ENCODE results near the gene LAMB3. TPM values are rescaled to one million over a fixed set of nuclear protein-coding genes. Genes with fewer than 3 reads are reported as not detected.
A peak's percentile ranks its signal among the peaks of the same experiment; 100 is the strongest.

The LAMB3 gene
- total RNA-seq, 1 donor from 2014 or later = 4.2 TPM

DNA sequence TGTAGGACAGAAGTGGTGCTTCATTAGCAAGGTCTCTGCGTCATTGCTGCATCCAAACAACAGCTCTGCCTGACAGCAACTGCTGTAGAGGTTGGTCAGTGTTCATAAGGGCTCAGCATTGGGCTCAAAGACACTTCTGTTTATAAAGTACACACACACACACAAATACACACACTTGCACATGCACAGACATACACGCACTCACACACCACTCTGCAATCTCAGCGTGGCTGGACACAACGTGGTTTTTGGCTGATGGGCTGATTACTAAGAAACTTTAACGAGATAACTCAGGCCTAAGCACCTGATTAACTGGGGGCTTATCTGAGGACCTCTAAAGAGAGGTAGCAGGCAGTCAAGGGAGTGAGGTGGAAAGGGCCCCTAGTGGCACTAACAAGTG, 48.3 kb downstream of the LAMB3 start:
- H3K9ac ChIP-seq (ENCODE audit: low read length) = no peak overlapping the region
- Mint-ChIP-seq H3K27me3 (ENCODE audit: low read depth, unreplicated experiment) (peaks cover 26% of the 10 kb centered on the region), H3K9me3 (ENCODE audit: unreplicated experiment) (no peaks in the 10 kb centered on the region), H3K27ac (ENCODE audit: unreplicated experiment) (no peak overlapping the region), H3K4me3 (ENCODE audit: unreplicated experiment) (no peak overlapping the region), H3K36me3 (ENCODE audit: low read depth, unreplicated experiment) (peaks cover 1% of the 10 kb centered on the region), H3K4me1 (ENCODE audit: low read depth, unreplicated experiment) (peaks cover 6% of the 10 kb centered on the region)
- H2AFZ ChIP-seq (ENCODE audit: low read depth, low read length) = no peak overlapping the region
- no peaks in the 10 kb centered on the region for H3K4me1 ChIP-seq (ENCODE audit: insufficient read depth, low read length)
- H3K79me2 ChIP-seq (ENCODE audit: insufficient read depth, low read length) = no peaks in the 10 kb centered on the region
- H3K27ac ChIP-seq (ENCODE audit: low read depth, low read length) = no peak overlapping the region
- DNase-seq (ENCODE audit: low read depth) = no peak
- no peak for FAIRE-seq
- H3K36me3 ChIP-seq (ENCODE audit: insufficient read depth, low read length) = no peaks in the 10 kb centered on the region
- no peak overlapping the region for H3K4me2 ChIP-seq (ENCODE audit: low read length)
- H3K4me3 ChIP-seq (ENCODE audit: insufficient read depth, low read depth, low read length) = no peak overlapping the region
- no peaks in the 10 kb centered on the region for H4K20me1 ChIP-seq (ENCODE audit: insufficient read depth, low read length)
- TF ChIP-seq, protein P1, sequence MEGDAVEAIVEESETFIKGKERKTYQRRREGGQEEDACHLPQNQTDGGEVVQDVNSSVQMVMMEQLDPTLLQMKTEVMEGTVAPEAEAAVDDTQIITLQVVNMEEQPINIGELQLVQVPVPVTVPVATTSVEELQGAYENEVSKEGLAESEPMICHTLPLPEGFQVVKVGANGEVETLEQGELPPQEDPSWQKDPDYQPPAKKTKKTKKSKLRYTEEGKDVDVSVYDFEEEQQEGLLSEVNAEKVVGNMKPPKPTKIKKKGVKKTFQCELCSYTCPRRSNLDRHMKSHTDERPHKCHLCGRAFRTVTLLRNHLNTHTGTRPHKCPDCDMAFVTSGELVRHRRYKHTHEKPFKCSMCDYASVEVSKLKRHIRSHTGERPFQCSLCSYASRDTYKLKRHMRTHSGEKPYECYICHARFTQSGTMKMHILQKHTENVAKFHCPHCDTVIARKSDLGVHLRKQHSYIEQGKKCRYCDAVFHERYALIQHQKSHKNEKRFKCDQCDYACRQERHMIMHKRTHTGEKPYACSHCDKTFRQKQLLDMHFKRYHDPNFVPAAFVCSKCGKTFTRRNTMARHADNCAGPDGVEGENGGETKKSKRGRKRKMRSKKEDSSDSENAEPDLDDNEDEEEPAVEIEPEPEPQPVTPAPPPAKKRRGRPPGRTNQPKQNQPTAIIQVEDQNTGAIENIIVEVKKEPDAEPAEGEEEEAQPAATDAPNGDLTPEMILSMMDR (IDR thresholded peaks at IDR 0.05; ENCODE audit: insufficient read depth, low read depth, low read length) = no peak
- no peak for TF ChIP-seq EZH2 (IDR thresholded peaks at IDR 0.05; ENCODE audit: insufficient read depth, low read length)
- H3K9me3 ChIP-seq (ENCODE audit: insufficient read depth, low read depth, low read length) = no peaks in the 10 kb centered on the region
- no peaks in the 10 kb centered on the region for H3K27me3 ChIP-seq (ENCODE audit: insufficient read depth, low read length)

DNA sequence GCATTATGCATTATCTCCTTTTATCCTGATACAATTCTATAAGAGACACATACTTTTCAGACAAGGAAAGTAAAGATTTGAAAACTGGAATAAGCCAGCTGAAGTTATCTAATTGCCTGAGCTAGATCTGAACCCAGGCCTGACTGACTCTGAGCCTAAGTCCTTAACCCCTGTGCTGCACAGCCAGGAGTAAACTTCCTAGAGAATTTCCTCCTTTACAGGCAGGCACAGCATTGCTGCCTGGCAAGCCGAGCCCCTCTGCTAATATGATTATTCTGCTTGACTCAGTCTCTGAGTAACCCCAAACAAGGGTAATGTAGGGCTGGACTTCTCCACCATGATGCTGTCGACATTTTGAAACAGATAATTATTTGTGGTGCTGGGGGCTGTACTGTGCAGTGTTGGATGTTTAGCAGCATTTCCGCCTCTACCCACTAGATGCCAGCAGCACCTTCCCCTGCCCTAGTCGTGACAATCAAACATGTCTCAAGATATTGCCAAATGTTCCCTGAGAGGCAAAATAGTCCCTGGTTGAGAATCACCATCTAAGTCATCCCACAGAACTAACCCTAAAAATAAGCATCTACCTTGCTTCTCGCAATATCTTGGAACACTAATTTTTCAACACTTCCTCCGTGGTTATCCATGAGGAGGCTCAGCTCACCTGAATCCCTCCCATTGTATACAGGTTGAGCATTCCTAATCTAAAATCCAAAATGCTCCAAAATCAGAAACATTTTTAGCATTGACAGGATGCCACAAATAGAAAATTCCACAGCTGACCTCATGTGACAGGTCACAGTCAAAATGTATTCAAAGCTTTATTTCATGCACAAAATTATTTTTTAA, 50.2 kb downstream of the LAMB3 start:
- Mint-ChIP-seq H3K27ac (ENCODE audit: unreplicated experiment) (no peak overlapping the region), H3K4me1 (ENCODE audit: low read depth, unreplicated experiment) (no peaks in the 10 kb centered on the region), H3K27me3 (ENCODE audit: low read depth, unreplicated experiment) (peaks cover 25% of the 10 kb centered on the region), H3K9me3 (ENCODE audit: unreplicated experiment) (no peaks in the 10 kb centered on the region), H3K4me3 (ENCODE audit: unreplicated experiment) (no peak overlapping the region), H3K36me3 (ENCODE audit: low read depth, unreplicated experiment) (peaks cover 1% of the 10 kb centered on the region)
- no peak overlapping the region for H3K9ac ChIP-seq (ENCODE audit: low read length)
- H4K20me1 ChIP-seq (ENCODE audit: insufficient read depth, low read length) = no peaks in the 10 kb centered on the region
- H3K36me3 ChIP-seq (ENCODE audit: insufficient read depth, low read length) = no peaks in the 10 kb centered on the region
- DNase-seq (ENCODE audit: low read depth) = peak; percentile 16
- H3K27me3 ChIP-seq (ENCODE audit: insufficient read depth, low read length) = no peaks in the 10 kb centered on the region
- TF ChIP-seq EZH2 (IDR thresholded peaks at IDR 0.05; ENCODE audit: insufficient read depth, low read length) = no peak
- TF ChIP-seq, protein P1 (IDR thresholded peaks at IDR 0.05; ENCODE audit: insufficient read depth, low read depth, low read length) = peak; percentile 65
- no peak overlapping the region for H2AFZ ChIP-seq (ENCODE audit: low read depth, low read length)
- no peak overlapping the region for H3K4me3 ChIP-seq (ENCODE audit: insufficient read depth, low read depth, low read length)
- no peak overlapping the region for H3K4me2 ChIP-seq (ENCODE audit: low read length)
- H3K79me2 ChIP-seq (ENCODE audit: insufficient read depth, low read length) = no peaks in the 10 kb centered on the region
- H3K4me1 ChIP-seq (ENCODE audit: insufficient read depth, low read length) = no peaks in the 10 kb centered on the region
- FAIRE-seq = no peak
- no peak overlapping the region for H3K27ac ChIP-seq (ENCODE audit: low read depth, low read length)
- H3K9me3 ChIP-seq (ENCODE audit: insufficient read depth, low read depth, low read length) = no peaks in the 10 kb centered on the region

DNA sequence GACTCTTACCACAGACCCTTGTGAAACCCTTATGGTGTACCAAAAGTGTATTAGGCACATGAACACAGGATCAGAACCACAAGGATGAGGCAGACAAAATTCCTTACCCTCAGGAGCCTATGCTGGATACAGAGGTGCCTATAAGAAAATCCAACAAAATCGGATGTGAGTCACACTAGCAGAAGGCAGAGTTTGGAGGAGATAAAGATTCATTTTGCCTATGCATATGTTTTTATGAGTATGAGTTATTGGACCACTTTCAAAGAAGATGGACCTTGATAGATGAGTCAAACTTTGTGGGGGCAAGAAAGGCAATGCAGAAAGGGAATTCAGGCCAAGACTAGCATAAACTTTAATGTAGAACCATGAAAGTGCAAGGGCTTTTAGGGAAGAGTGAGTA, 51.7 kb downstream of the LAMB3 start:
- no peak overlapping the region for H3K27ac ChIP-seq (ENCODE audit: low read depth, low read length)
- DNase-seq (ENCODE audit: low read depth) = no peak
- no peaks in the 10 kb centered on the region for H3K9me3 ChIP-seq (ENCODE audit: insufficient read depth, low read depth, low read length)
- H3K4me1 Mint-ChIP-seq (ENCODE audit: low read depth, unreplicated experiment) = no peaks in the 10 kb centered on the region
- no peak overlapping the region for H2AFZ ChIP-seq (ENCODE audit: low read depth, low read length)
- no peak overlapping the region for H3K4me3 Mint-ChIP-seq (ENCODE audit: unreplicated experiment)
- H3K9me3 Mint-ChIP-seq (ENCODE audit: unreplicated experiment) = no peaks in the 10 kb centered on the region
- FAIRE-seq = no peak
- H3K36me3 Mint-ChIP-seq (ENCODE audit: low read depth, unreplicated experiment) = peaks cover 1% of the 10 kb centered on the region
- H3K36me3 ChIP-seq (ENCODE audit: insufficient read depth, low read length) = no peaks in the 10 kb centered on the region
- TF ChIP-seq, protein P1 (IDR thresholded peaks at IDR 0.05; ENCODE audit: insufficient read depth, low read depth, low read length) = no peak
- TF ChIP-seq EZH2 (IDR thresholded peaks at IDR 0.05; ENCODE audit: insufficient read depth, low read length) = no peak
- H3K4me3 ChIP-seq (ENCODE audit: insufficient read depth, low read depth, low read length) = no peak overlapping the region
- H4K20me1 ChIP-seq (ENCODE audit: insufficient read depth, low read length) = no peaks in the 10 kb centered on the region
- H3K4me1 ChIP-seq (ENCODE audit: insufficient read depth, low read length) = no peaks in the 10 kb centered on the region
- peaks cover 28% of the 10 kb centered on the region for H3K27me3 Mint-ChIP-seq (ENCODE audit: low read depth, unreplicated experiment)
- H3K4me2 ChIP-seq (ENCODE audit: low read length) = no peak overlapping the region
- H3K27ac Mint-ChIP-seq (ENCODE audit: unreplicated experiment) = no peak overlapping the region
- no peaks in the 10 kb centered on the region for H3K79me2 ChIP-seq (ENCODE audit: insufficient read depth, low read length)
- no peaks in the 10 kb centered on the region for H3K27me3 ChIP-seq (ENCODE audit: insufficient read depth, low read length)
- no peak overlapping the region for H3K9ac ChIP-seq (ENCODE audit: low read length)

Measured in astrocyte (in vitro differentiated cells and primary cell).